Measurements from ENCODE around the gene TRIM61.
A peak's percentile ranks its signal among the peaks of the same experiment; 100 is the strongest.
"Not testable (repeated sequence)": the region's sequence is repeated elsewhere in the genome, so short reads cannot be mapped to it uniquely, and the experiment has no call there.

The TRIM61 gene

GRCh38 chr4:164977243-164978164 is at the start of gene TRIM61:
Gene TRIM61 (minus strand): TSS chr4:164977657. CDS start chr4:164970002, 7,655 bp downstream.
- H3K4me3 Mint-ChIP-seq, result peak within 1 kb of the TSS; percentile 82
- H3K27ac Mint-ChIP-seq, result peak within 1 kb of the TSS; percentile 72
- H3K9me3 Mint-ChIP-seq, result no peaks in the 10 kb centered on the region
- peaks cover 19% of the 10 kb centered on the region for H3K36me3 Mint-ChIP-seq (ENCODE audit: low read depth)
- peaks cover 18% of the 10 kb centered on the region for H3K4me1 Mint-ChIP-seq (ENCODE audit: low read depth)
- DNase-seq (ENCODE audit: low spot score), result peak; percentile 71
- H3K27me3 Mint-ChIP-seq (ENCODE audit: low read depth), result no peaks in the 10 kb centered on the region

GRCh38 chr4:165025782-165026181 is 48.3 kb upstream of the TRIM61 start:
- H3K27ac Mint-ChIP-seq; H3K4me1 Mint-ChIP-seq (ENCODE audit: low read depth): not testable (repeated sequence)

GRCh38 chr4:165019995-165020394 is 42.5 kb upstream of the TRIM61 start:
- not testable (repeated sequence) for H3K36me3 Mint-ChIP-seq (ENCODE audit: low read depth); H3K9me3 Mint-ChIP-seq; H3K4me3 Mint-ChIP-seq; H3K27me3 Mint-ChIP-seq (ENCODE audit: low read depth); H3K27ac Mint-ChIP-seq; DNase-seq (ENCODE audit: low spot score); H3K4me1 Mint-ChIP-seq (ENCODE audit: low read depth)

More at GRCh38 chr4:165025782-165026181, 48.3 kb upstream of the TRIM61 start:
- not testable (repeated sequence) for H3K27me3 Mint-ChIP-seq (ENCODE audit: low read depth); DNase-seq (ENCODE audit: low spot score); H3K9me3 Mint-ChIP-seq; H3K36me3 Mint-ChIP-seq (ENCODE audit: low read depth); H3K4me3 Mint-ChIP-seq

- DNase-seq (ENCODE audit: low spot score), result no peak
- Mint-ChIP-seq H3K27me3 (ENCODE audit: low read depth) (peaks cover 14% of the 10 kb centered on the region), H3K4me3 (no peak overlapping the region), H3K4me1 (ENCODE audit: low read depth) (no peaks in the 10 kb centered on the region), H3K27ac (no peak overlapping the region), H3K9me3 (no peaks in the 10 kb centered on the region), H3K36me3 (ENCODE audit: low read depth) (no peaks in the 10 kb centered on the region)
These were observed 39.5 kb upstream of the TRIM61 start for GRCh38 chr4:165016971-165017370.

GRCh38 chr4:165013691-165014090 is 36.2 kb upstream of the TRIM61 start:
- H3K27ac Mint-ChIP-seq, result no peak overlapping the region
- no peak overlapping the region for H3K4me3 Mint-ChIP-seq
- peaks cover 10% of the 10 kb centered on the region for H3K4me1 Mint-ChIP-seq (ENCODE audit: low read depth)

GRCh38 chr4:165011403-165011802 is 33.9 kb upstream of the TRIM61 start:
- Mint-ChIP-seq H3K36me3 (ENCODE audit: low read depth) (no peaks in the 10 kb centered on the region), H3K27ac (no peak overlapping the region), H3K27me3 (ENCODE audit: low read depth) (peaks cover 33% of the 10 kb centered on the region), H3K4me3 (no peak overlapping the region), H3K4me1 (ENCODE audit: low read depth) (peaks cover 10% of the 10 kb centered on the region), H3K9me3 (no peaks in the 10 kb centered on the region)
- DNase-seq (ENCODE audit: low spot score), result no peak

More at GRCh38 chr4:165013691-165014090, 36.2 kb upstream of the TRIM61 start:
- Mint-ChIP-seq H3K27me3 (ENCODE audit: low read depth) (peaks cover 31% of the 10 kb centered on the region), H3K36me3 (ENCODE audit: low read depth) (no peaks in the 10 kb centered on the region), H3K9me3 (no peaks in the 10 kb centered on the region)
- no peak for DNase-seq (ENCODE audit: low spot score)

GRCh38 chr4:165010991-165011390 is 33.5 kb upstream of the TRIM61 start:
- H3K36me3 Mint-ChIP-seq (ENCODE audit: low read depth), result no peaks in the 10 kb centered on the region
- peaks cover 36% of the 10 kb centered on the region for H3K27me3 Mint-ChIP-seq (ENCODE audit: low read depth)
- DNase-seq (ENCODE audit: low spot score), result no peak
- H3K4me3 Mint-ChIP-seq, result no peak overlapping the region
- H3K27ac Mint-ChIP-seq, result no peak overlapping the region
- peaks cover 10% of the 10 kb centered on the region for H3K4me1 Mint-ChIP-seq (ENCODE audit: low read depth)
- no peaks in the 10 kb centered on the region for H3K9me3 Mint-ChIP-seq

- Mint-ChIP-seq H3K4me1 (ENCODE audit: low read depth) (peaks cover 10% of the 10 kb centered on the region), H3K9me3 (no peaks in the 10 kb centered on the region), H3K4me3 (no peak overlapping the region), H3K36me3 (ENCODE audit: low read depth) (no peaks in the 10 kb centered on the region), H3K27ac (no peak overlapping the region), H3K27me3 (ENCODE audit: low read depth) (peaks cover 38% of the 10 kb centered on the region)
- no peak for DNase-seq (ENCODE audit: low spot score)
These were observed 33.0 kb upstream of the TRIM61 start for GRCh38 chr4:165010487-165010886.

- H3K4me3 Mint-ChIP-seq, result no peak overlapping the region
- no peaks in the 10 kb centered on the region for H3K36me3 Mint-ChIP-seq (ENCODE audit: low read depth)
- H3K4me1 Mint-ChIP-seq (ENCODE audit: low read depth), result peaks cover 10% of the 10 kb centered on the region
- H3K9me3 Mint-ChIP-seq, result no peaks in the 10 kb centered on the region
- DNase-seq (ENCODE audit: low spot score), result peak; percentile 57
- peaks cover 40% of the 10 kb centered on the region for H3K27me3 Mint-ChIP-seq (ENCODE audit: low read depth)
- H3K27ac Mint-ChIP-seq, result no peak overlapping the region
These were observed 32.2 kb upstream of the TRIM61 start for GRCh38 chr4:165009493-165010227.

GRCh38 chr4:165006886-165007285 is 29.4 kb upstream of the TRIM61 start:
- H3K4me3 Mint-ChIP-seq, result no peak overlapping the region

GRCh38 chr4:165006456-165006855 is 29.0 kb upstream of the TRIM61 start:
- H3K4me3 Mint-ChIP-seq, result no peak overlapping the region
- no peak for DNase-seq (ENCODE audit: low spot score)
- H3K9me3 Mint-ChIP-seq, result no peaks in the 10 kb centered on the region

More at GRCh38 chr4:165006886-165007285, 29.4 kb upstream of the TRIM61 start:
- Mint-ChIP-seq H3K9me3 (no peaks in the 10 kb centered on the region), H3K27me3 (ENCODE audit: low read depth) (peaks cover 29% of the 10 kb centered on the region), H3K27ac (no peak overlapping the region), H3K4me1 (ENCODE audit: low read depth) (peaks cover 10% of the 10 kb centered on the region), H3K36me3 (ENCODE audit: low read depth) (no peaks in the 10 kb centered on the region)
- DNase-seq (ENCODE audit: low spot score), result no peak

GRCh38 chr4:165005352-165005925 is 28.0 kb upstream of the TRIM61 start:
- H3K9me3 Mint-ChIP-seq, result no peaks in the 10 kb centered on the region
- peaks cover 22% of the 10 kb centered on the region for H3K27me3 Mint-ChIP-seq (ENCODE audit: low read depth)
- DNase-seq (ENCODE audit: low spot score), result no peak
- H3K27ac Mint-ChIP-seq, result no peak overlapping the region
- peaks cover 10% of the 10 kb centered on the region for H3K4me1 Mint-ChIP-seq (ENCODE audit: low read depth)
- no peak overlapping the region for H3K4me3 Mint-ChIP-seq
- H3K36me3 Mint-ChIP-seq (ENCODE audit: low read depth), result no peaks in the 10 kb centered on the region

More at GRCh38 chr4:165006456-165006855, 29.0 kb upstream of the TRIM61 start:
- peaks cover 10% of the 10 kb centered on the region for H3K4me1 Mint-ChIP-seq (ENCODE audit: low read depth)
- no peaks in the 10 kb centered on the region for H3K36me3 Mint-ChIP-seq (ENCODE audit: low read depth)
- H3K27ac Mint-ChIP-seq, result no peak overlapping the region
- H3K27me3 Mint-ChIP-seq (ENCODE audit: low read depth), result peaks cover 30% of the 10 kb centered on the region

- H3K27ac Mint-ChIP-seq; H3K36me3 Mint-ChIP-seq (ENCODE audit: low read depth); DNase-seq (ENCODE audit: low spot score); H3K9me3 Mint-ChIP-seq; H3K4me3 Mint-ChIP-seq; H3K4me1 Mint-ChIP-seq (ENCODE audit: low read depth): not testable (repeated sequence)
- peaks cover 27% of the 10 kb centered on the region for H3K27me3 Mint-ChIP-seq (ENCODE audit: low read depth)
These were observed 24.5 kb upstream of the TRIM61 start for GRCh38 chr4:165001957-165002356.
